Renal pelvis (tissue), 12 donors: ENCODE results near the gene RAD54L2. TPM values are rescaled to one million over a fixed set of nuclear protein-coding genes. Genes with fewer than 3 reads are reported as not detected.
A peak's percentile ranks its signal among the peaks of the same experiment; 100 is the strongest.
"Not testable (repeated sequence)": the region's sequence is repeated elsewhere in the genome, so short reads cannot be mapped to it uniquely, and the experiment has no call there.

Experiments
- DNase-seq: peaks from one replicate; pipeline ENCODE4 v3.0.0-alpha.2; 2013
- long read RNA-seq, 16 experiments: transcript quantifications; one replicate each; lab custom pipeline, GENCODE V29; 2026
- polyA plus RNA-seq, 3 donors: library from polyadenylated mRNA; unstranded; fragments of 120-200 nt; gene quantifications; one replicate each; pipeline ENCODE4 v1.2.1, GENCODE V29; 2013; ENCODE audit not compliant: insufficient read length in 3 of 3

RAD54L2 gene, protein sequence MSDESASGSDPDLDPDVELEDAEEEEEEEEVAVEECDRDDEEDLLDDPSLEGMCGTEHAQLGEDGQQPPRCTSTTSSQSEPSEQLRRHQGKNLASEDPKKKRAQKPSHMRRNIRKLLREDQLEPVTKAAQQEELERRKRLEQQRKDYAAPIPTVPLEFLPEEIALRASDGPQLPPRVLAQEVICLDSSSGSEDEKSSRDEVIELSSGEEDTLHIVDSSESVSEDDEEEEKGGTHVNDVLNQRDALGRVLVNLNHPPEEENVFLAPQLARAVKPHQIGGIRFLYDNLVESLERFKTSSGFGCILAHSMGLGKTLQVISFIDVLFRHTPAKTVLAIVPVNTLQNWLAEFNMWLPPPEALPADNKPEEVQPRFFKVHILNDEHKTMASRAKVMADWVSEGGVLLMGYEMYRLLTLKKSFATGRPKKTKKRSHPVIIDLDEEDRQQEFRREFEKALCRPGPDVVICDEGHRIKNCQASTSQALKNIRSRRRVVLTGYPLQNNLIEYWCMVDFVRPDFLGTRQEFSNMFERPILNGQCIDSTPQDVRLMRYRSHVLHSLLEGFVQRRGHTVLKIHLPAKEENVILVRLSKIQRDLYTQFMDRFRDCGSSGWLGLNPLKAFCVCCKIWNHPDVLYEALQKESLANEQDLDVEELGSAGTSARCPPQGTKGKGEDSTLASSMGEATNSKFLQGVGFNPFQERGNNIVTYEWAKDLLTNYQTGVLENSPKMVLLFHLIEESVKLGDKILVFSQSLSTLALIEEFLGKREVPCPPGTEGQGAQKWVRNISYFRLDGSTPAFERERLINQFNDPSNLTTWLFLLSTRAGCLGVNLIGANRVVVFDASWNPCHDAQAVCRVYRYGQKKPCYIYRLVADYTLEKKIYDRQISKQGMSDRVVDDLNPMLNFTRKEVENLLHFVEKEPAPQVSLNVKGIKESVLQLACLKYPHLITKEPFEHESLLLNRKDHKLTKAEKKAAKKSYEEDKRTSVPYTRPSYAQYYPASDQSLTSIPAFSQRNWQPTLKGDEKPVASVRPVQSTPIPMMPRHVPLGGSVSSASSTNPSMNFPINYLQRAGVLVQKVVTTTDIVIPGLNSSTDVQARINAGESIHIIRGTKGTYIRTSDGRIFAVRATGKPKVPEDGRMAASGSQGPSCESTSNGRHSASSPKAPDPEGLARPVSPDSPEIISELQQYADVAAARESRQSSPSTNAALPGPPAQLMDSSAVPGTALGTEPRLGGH (N-terminal part only)
- polyA plus RNA-seq = 10 to 100 TPM; 13.6 to 19.0 (median 17.7) TPM
- long read RNA-seq, donor 1 = 0 reads
- long read RNA-seq, donor 2, partial matches to known transcripts = 14 of 14 reads
- long read RNA-seq, donor 2, other reads (novel, unspliced or antisense) = 0 of 14 reads
- long read RNA-seq, donor 3 = 0 reads
- long read RNA-seq, donor 4, partial matches to known transcripts = 0 of 1 reads
- long read RNA-seq, donor 4, other reads (novel, unspliced or antisense) = 0 of 1 reads
- long read RNA-seq, donor 5 = 0 reads
- long read RNA-seq, donor 6, partial matches to known transcripts = 0 of 1 reads
- long read RNA-seq, donor 6, other reads (novel, unspliced or antisense) = 0 of 1 reads
- long read RNA-seq, donor 7 = 0 reads
- long read RNA-seq, donor 8 = 0 reads
- long read RNA-seq, donor 9, partial matches to known transcripts = 39 of 39 reads
- long read RNA-seq, donor 9, other reads (novel, unspliced or antisense) = 0 of 39 reads
- long read RNA-seq, donor 10, partial matches to known transcripts = 0 of 1 reads
- long read RNA-seq, donor 10, other reads (novel, unspliced or antisense) = 0 of 1 reads
- long read RNA-seq, donor 11 = 0 reads
- long read RNA-seq, donor 12 = 0 reads
- long read RNA-seq, donor 13 = 0 reads
- long read RNA-seq, donor 14 = 0 reads
- long read RNA-seq, donor 15, partial matches to known transcripts = 46 of 47 reads
- long read RNA-seq, donor 15, other reads (novel, unspliced or antisense) = 0 of 47 reads
- long read RNA-seq, donor 16 = 0 reads

- DNase-seq = peak; percentile 75
Measured at GRCh38 chr3:51538459-51539290, at the start of gene RAD54L2. Gene RAD54L2 (plus strand): TSS chr3:51538719. CDS start chr3:51590421, 51,702 bp downstream.

GRCh38 chr3:51498876-51499738, 39.4 kb upstream of the RAD54L2 start:
- DNase-seq = peak; percentile 94

DNA sequence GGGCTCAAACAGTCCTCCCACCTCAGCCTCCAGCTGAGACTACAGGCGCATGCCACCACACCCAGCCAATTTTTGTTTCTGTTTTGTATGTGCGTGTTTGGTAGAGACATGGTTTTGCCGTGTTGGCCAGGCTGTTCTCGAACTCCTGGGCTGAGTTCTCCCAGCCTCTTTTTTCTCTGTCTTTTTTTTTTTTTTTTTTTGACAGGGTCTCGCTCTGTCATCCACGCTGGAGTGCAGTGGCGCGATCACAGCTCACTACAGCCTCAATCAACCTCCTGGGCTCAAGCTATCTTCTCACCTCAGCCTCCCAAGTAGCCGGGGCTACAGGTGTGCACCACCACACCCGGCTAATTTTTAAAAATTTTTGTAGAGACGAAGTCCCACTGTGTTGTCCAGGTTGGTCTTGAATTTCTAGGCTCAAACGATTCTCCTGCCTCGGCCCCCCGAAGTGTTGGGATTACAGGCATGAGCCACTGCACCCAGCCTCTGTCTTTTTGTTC, 37.8 kb upstream of the RAD54L2 start:
- DNase-seq = no peak

- peak; percentile 65 for DNase-seq
Measured at GRCh38 chr3:51501833-51502561, 36.5 kb upstream of the RAD54L2 start.

GRCh38 chr3:51502562-51502910, 36.0 kb upstream of the RAD54L2 start:
- DNase-seq = no peak

GRCh38 chr3:51503007-51503406, 35.5 kb upstream of the RAD54L2 start:
- DNase-seq = no peak

DNA sequence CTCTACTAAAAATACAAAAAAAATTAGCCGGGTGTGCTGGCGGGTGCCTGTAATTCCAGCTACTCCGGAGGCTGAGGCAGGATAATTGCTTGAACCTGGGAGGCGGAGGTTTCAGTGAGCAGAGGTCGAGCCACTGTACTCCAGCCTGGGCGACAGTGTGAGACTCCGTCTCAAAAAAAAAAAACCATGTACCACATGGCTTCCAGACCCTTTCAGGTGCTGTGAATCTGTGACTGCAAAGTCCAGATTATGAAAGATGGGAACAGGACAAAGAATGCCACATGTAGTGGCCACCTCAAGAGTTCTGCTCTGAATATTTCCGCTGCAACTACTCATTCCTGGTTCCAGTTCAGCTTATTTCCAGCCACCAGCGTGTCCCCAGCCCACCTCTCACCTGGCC, 30.3 kb upstream of the RAD54L2 start:
- DNase-seq = no peak

DNA sequence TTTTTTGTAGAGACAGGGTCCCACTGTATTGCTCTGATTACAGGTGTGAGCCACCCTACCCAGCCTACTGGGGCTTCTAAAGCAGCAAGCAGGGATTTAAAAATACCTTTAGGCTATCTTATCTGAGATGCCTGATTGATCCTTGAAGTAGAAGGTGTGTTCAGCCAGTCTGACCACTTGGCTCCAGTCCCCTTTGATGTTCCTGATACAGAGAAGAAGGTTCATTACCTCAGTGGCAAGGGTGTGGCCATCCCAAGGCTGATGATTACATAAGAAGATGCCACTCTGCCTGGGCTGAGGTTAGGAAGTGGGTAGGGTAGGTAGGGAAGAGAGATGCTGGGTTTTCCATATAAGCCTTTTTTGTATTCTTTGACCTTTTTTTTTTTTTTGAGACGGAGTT, 27.5 kb upstream of the RAD54L2 start:
- no peak for DNase-seq

DNA sequence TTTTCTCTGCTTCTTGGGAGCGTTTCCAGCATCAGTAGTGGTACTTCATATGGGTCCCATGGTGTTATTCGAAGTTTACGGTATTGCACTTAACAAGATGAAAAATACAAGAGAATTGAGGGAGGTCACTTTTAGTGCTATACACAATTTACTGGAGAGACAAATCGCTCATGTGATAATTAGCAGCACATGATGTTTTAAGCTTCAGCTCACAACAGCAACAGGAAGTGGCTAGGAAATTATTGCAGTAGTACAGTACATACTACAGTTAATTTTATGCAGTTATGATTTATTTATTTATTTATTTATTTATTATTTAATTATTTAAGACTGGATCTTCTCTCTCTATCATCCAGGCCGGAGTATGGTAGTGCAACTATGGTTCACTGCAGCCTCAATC, 24.3 kb upstream of the RAD54L2 start:
- no peak for DNase-seq

GRCh38 chr3:51519848-51520247, 18.7 kb upstream of the RAD54L2 start:
- no peak for DNase-seq

GRCh38 chr3:51520906-51521730, 17.4 kb upstream of the RAD54L2 start:
- DNase-seq = not testable (repeated sequence)

DNA sequence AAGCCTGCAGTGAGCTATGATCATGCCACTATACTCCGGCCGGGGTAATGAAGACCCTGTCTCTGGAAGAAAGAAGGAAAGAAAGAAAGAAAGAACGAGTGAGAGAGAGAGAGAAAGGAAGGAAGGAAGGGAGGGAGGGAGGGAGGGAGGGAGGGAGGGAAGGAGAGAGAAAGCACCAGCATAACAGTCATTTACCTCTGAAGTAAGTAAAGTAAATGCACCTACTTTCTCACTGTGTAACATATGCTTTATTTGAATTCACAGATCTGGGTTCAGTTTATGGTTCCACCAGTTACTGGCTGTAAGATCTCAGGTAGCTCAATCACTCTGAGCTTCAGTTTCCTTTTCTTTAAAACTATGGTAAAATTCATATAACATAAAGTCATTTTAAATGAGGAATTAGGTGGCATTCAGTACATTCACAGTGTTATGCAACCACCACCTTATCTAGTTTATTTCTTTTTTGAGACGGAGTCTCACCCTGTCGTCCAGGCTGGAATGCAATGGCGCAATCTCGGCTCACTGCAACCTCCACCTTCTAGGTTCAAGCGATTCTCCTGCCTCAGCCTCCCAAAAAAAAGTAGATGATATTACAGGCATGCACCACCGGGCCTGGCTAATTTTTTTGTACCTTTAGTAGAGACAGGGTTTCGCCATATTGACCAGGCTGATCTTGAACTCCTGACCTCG, 16.1 kb upstream of the RAD54L2 start:
- DNase-seq = no peak

DNA sequence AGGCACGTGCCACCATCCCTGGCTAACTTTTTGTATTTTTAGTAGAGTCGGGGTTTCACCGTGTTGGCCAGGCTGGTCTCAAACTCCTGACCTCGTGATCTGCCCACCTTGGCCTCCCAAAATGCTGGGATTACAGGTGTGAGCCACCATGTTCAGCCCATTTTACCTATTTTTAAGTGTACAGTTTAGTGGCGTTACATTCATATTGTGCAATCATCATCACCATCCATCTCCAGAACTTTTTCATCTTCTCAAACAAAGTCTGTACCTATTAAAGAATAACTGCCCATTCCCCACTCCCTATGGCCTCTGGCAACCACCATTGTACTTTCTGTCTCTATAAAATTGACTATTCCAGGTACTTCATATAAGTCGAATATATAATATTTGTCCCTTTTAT, 13.6 kb upstream of the RAD54L2 start:
- DNase-seq = not testable (repeated sequence)

- no peak for DNase-seq
Measured at GRCh38 chr3:51530485-51530884, 8.0 kb upstream of the RAD54L2 start.

DNA sequence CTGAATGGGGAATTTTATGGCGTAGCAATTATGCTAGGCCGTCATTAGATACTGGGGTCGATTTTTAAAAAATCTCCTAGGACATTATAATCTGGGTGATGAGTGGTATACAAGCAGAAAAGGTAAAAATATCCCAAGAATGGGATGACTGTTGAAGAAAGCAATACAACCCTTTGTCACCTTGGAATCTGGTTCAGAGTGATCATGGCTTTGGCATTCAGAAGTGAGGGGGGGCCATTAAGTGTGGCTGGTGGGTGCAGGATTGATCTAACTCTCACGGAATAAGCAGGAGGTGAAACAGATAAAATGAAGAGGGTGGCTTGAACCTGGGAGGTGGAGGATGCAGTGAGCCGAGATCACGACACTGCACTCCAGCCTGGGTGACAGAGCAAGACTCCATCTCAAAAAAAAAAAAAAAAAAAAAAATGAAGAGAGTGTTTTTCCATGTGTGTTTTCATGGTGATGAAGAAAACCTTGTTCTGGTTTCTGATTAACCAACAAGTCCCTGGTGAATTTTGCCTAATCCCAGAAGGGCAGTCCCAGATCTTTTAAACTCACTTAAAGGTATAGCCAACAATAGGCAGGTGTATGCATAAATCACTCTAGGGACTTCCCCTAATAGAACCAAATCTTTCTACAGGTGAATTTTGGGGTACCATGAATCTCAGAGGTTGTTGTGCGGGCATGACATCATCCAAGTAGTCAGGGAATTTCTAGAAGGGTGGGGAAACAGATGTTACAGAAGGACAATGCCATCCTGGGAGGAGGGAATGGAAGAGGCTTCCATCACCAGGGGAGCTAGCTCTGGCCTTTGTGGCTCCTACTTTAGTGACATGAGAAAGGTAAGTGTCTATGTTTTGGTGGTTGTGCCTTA, 3.1 kb upstream of the RAD54L2 start:
- DNase-seq = no peak
